ENCODE measurements around the gene HTT-AS.
"Not testable (repeated sequence)": the region's sequence is repeated elsewhere in the genome, so short reads cannot be mapped to it uniquely, and the experiment has no call there.

Gene HTT-AS

GRCh38 chr4:3074078-3074845, at the start of gene HTT-AS, which contains the start of gene HTT:
TSS of gene HTT-AS (minus strand) at chr4:3074538.
TSS of gene HTT (plus strand) at chr4:3074681. CDS start at chr4:3074826, 145 bp downstream.
- peak; percentile 93 for DNase-seq (ENCODE audit: low read depth)

- no peak for DNase-seq (ENCODE audit: low read depth)
Measured at GRCh38 chr4:3123181-3123671, 48.9 kb upstream of the HTT-AS start.

DNA sequence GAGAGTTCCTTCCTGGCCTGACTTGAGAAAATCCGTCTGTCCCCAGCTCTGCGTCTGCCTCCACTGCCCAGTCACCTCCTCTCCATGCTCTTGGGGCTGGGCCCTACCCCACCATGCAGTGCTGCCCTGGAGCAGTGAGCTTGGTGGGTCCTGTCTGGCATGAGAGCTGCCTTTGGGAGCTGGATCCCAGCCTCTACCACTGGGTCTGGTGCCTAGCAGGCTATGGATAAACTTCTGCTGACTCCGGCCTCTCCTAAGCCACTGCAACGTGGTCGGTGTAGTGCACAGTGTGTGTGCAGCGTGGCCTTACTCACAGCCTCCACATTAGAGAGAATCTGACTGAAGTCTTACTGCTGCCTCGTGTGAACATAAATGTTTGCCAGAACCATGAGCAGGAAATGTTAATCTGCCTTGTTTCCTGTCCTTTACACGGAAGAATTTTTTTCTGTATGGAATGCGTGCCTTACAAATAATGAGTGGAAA, 47.8 kb upstream of the HTT-AS start:
- no peak for DNase-seq (ENCODE audit: low read depth)

GRCh38 chr4:3121596-3121995, 47.3 kb upstream of the HTT-AS start:
- no peak for DNase-seq (ENCODE audit: low read depth)

DNA sequence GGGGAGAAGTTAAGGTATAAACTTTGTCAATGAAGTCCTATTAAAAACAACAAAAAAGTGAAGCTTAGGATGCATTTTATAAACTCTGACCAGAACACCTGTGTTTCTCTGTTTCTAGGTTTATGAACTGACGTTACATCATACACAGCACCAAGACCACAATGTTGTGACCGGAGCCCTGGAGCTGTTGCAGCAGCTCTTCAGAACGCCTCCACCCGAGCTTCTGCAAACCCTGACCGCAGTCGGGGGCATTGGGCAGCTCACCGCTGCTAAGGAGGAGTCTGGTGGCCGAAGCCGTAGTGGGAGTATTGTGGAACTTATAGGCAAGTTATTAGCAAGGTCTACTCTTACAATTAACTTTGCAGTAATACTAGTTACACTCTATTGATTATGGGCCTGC, 46.8 kb upstream of the HTT-AS start:
- no peak for DNase-seq (ENCODE audit: low read depth)

DNA sequence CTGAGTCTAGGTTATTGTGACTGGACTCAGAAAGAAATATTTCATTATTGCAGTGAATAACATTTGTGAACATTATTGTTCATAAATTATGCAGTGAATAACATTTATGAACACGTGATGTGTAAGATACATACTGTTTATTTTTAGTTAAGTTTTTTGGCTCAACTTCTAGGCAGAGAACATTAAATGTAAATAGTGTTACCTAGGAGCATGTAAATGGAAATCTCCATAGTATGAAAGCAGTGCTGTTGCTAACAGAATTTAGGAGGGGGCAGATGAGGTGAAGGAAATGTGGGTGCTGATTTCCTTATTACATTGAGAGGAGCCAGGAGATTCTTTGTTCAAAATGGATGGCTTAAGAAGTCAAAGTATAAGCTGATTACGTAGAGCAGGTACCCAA, 45.1 kb upstream of the HTT-AS start:
- no peak for DNase-seq (ENCODE audit: low read depth)

GRCh38 chr4:3118312-3118711, 44.0 kb upstream of the HTT-AS start:
- DNase-seq (ENCODE audit: low read depth): no peak

DNA sequence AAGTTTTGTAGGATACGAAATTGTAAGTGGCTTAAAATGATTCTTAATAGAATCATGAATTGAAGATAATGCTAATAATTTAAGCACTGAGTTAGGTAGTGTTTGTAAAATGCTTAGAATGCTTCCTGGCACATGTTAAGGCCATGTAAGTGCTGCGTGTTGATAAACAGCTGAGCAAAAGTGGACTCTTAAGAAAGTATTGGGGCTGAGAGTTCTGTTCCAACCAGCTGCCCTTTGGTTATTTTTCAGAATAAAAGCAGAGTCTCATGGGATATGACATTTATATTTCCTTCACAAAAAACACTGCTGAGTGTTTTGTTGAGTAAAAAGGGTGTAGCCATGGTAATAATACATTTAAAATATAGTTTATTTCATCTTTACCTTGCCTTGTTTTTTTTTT, 42.6 kb upstream of the HTT-AS start:
- no peak for DNase-seq (ENCODE audit: low read depth)

- DNase-seq (ENCODE audit: low read depth): no peak
Measured at GRCh38 chr4:3115637-3116270, 41.4 kb upstream of the HTT-AS start.

DNA sequence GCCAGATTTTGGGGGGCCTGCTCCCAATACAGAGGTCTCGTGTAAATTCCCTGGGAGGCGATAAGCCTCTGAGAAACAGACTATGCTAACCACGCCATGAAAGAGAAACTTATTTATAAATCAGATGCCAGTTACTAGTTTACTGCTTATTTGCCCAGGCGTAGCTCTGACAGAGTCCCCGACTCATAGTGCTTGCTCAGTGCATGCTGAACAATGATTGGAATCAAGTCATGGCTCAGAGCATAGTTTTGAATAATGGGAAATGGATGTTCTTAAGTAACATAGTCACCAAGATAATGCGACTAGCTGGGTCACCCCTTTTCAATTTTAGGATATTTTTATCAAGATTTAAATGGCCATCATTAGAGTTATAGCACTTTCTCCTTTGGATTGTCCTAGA, 40.0 kb upstream of the HTT-AS start:
- no peak for DNase-seq (ENCODE audit: low read depth)

GRCh38 chr4:3112609-3113469, 38.5 kb upstream of the HTT-AS start:
- DNase-seq (ENCODE audit: low read depth): no peak

DNA sequence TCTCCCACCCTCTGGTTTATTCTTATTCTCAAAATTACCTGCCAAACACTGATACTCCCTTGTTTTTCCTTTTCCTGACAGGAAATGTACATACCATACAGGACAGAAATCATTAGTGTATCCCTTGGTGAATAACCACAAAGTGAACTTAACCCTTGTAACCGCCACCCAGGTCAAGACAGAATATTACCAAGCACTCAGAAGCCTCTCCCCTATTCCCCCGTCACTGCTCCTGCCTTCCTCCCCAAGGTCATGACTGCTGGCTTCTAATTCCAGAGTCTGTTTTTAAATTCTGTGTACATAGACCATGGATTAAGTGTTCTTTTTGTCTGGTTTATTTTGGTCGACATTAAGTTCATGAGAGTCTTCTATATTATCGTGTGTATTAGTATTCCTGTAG, 37.9 kb upstream of the HTT-AS start:
- DNase-seq (ENCODE audit: low read depth): no peak

DNA sequence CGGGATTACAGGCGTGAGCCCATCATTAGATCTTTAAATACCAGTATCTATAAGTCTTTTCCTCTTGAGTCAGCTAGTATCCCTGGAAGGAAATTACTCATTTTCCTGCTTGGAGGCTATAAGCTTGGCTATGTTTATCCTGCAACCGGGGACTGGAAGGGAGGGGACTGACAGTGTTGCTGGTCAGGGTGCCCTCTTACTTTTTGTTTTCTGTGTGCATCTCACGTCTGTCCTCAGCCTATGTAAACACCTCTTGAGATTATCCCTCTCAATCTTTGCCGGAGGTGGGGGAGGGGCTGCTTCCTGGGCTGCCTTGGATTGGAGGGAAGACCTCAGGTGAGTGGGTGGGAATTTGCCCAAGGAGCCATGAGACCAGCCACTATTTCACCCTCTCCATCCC, 37.1 kb upstream of the HTT-AS start:
- no peak for DNase-seq (ENCODE audit: low read depth)

DNA sequence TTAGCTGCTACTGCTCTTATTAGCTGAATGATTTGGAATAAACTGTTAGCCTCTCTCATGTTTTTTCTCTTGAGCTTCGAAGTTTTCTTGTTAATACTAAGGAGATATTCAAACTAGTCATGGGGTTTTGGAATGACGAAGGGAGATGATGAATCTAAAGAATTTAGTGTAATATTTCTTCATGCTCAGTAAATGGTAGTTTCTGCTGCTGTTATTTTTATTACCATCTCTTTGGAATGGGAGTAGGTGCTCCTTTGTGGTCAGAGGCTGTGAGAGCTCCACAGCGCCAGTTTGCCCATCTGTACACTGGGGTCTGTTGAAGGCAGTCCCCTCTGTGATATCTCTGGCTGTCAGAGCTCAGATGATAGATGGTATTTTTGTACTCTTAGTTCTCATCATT, 33.9 kb upstream of the HTT-AS start:
- no peak for DNase-seq (ENCODE audit: low read depth)

GRCh38 chr4:3107691-3108121, 33.4 kb upstream of the HTT-AS start:
- DNase-seq (ENCODE audit: low read depth): no peak

DNA sequence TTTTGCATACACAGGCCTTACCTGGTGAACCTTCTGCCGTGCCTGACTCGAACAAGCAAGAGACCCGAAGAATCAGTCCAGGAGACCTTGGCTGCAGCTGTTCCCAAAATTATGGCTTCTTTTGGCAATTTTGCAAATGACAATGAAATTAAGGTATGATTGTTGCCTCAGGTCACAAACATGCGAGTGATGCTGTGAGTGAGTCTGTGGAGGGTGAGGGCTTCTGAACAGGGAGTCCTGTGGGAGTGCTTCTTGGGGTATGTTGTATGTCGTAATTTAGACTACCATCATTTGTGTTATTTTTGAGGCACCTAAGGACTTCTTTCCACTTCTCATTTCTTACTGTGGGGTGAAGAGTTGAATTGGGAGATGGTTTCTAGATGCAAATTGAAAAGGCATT, 32.9 kb upstream of the HTT-AS start:
- no peak for DNase-seq (ENCODE audit: low read depth)

- DNase-seq (ENCODE audit: low read depth): peak; percentile 84
Measured at GRCh38 chr4:3106339-3107186, 32.2 kb upstream of the HTT-AS start.

GRCh38 chr4:3098346-3098745, 24.0 kb upstream of the HTT-AS start:
- DNase-seq (ENCODE audit: low read depth): no peak

DNA sequence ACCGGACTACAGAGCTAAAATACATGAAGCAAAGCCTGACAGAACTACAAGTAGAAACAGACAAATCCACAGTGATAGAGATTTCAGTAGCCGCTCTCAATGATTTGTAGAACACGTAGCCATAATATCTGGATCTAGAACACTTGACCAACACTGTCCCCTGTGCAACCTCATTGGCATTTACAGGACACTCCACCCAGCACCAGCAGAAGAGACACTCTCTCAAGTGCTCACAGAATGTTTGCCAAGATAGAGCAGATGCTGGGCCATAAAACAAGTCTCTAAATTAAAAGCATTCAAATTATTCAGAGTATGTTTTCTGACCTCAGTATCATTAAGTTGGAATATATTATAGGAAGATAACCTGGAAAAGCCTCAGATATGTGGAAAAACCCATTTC, 21.9 kb upstream of the HTT-AS start:
- DNase-seq (ENCODE audit: low read depth): no peak

GRCh38 chr4:3094701-3095100, 20.4 kb upstream of the HTT-AS start:
- not testable (repeated sequence) for DNase-seq (ENCODE audit: low read depth)

DNA sequence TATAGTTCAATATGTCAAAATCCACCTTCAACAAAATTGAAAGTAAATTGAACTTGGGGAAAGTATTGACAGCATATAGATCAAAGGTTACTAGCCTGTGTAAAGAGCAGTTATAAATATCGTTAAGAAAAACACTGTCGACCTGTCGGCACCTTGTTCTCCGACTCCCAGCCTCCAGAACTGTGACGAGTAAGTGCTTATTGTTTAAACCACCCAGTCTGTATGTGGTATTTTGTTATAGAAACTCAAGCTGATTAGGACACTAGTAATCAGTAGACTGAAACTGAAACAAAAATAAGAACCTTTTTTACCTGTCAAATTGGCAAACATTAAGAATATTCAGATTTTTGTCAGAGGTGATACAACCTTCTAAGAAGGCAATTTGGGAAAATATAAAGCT, 17.1 kb upstream of the HTT-AS start:
- no peak for DNase-seq (ENCODE audit: low read depth)

Measured in activated T-helper 9 cell treated with anti-CD3 and anti-CD28 coated beads, Interleukin-2, amount 50 U/mL, for 16 hours (primary cell).